Spleen (tissue), 11 donors: ENCODE data around the gene SEC22C. TPM values are rescaled to one million over a fixed set of nuclear protein-coding genes. Genes with fewer than 3 reads are reported as not detected.
"Not testable (repeated sequence)": the region's sequence is repeated elsewhere in the genome, so short reads cannot be mapped to it uniquely, and the experiment has no call there.

Source experiments
- DNase-seq: peaks from one replicate; pipeline ENCODE4 v3.0.0-alpha.2; 2020
- H3K27ac ChIP-seq, 8 donors: fragments of 200-600 bp; sonication (generic) in 7 of 8; 1 replicate in 4 of 8; 2 replicates in 4 of 8; pipeline versions ENCODE4 v1.5.0 to v1.8.0; 2016 to 2021; ENCODE audit warnings: inconsistent platforms in 4 of 8, mild to moderate bottlenecking in 4 of 8, moderate library complexity in 1 of 8
- H3K27me3 ChIP-seq, 7 donors: fragments of 200-600 bp; sonication (generic) in 6 of 7; replicated peaks in 1 of 7; 1 replicate in 4 of 7; 2 replicates in 3 of 7; pipeline versions ENCODE4 v1.5.0 to v1.8.0; 2016 to 2021; ENCODE audit warnings: inconsistent platforms in 3 of 7, mild to moderate bottlenecking in 1 of 7
- H3K36me3 ChIP-seq, 6 donors: fragments of 200-600 bp; sonication (generic) in 5 of 6; 1 replicate in 4 of 6; 2 replicates in 2 of 6; pipeline versions ENCODE4 v1.5.0 to v1.8.0; 2016 to 2021; ENCODE audit warnings: inconsistent platforms in 2 of 6
- H3K4me1 ChIP-seq, 6 donors: fragments of 200-600 bp; sonication (generic) in 5 of 6; 1 replicate in 3 of 6; 2 replicates in 3 of 6; pipeline versions ENCODE4 v1.5.0 to v1.8.0; 2016 to 2021; ENCODE audit warnings: inconsistent platforms in 3 of 6
- H3K4me3 ChIP-seq, 8 donors: fragments of 200-600 bp; sonication (generic) in 7 of 8; 1 replicate in 4 of 8; 2 replicates in 4 of 8; pipeline versions ENCODE4 v1.5.0 to v1.8.0; 2016 to 2021; ENCODE audit warnings: inconsistent platforms in 4 of 8, mild to moderate bottlenecking in 4 of 8, moderate library complexity in 2 of 8
- H3K9me3 ChIP-seq, 8 donors: fragments of 200-600 bp; sonication (generic) in 7 of 8; 1 replicate in 4 of 8; 2 replicates in 4 of 8; pipeline versions ENCODE4 v1.5.0 to v1.8.0; 2016 to 2021; ENCODE audit warnings: inconsistent platforms in 4 of 8
- CTCF ChIP-seq, 11 experiments: fragments of 200-600 bp in 7 of 11; fragments of 450-650 bp in 4 of 11; sonication (generic) in 4 of 11; IDR thresholded peaks in 8 of 11; conservative IDR thresholded peaks in 3 of 11; 1 replicate in 7 of 11; 2 replicates in 4 of 11; pipeline versions ENCODE4 v1.4.0 to v1.8.0; 2016 to 2021; ENCODE audit warnings: antibody characterized with exemption in 11 of 11, inconsistent platforms in 4 of 11, mild to moderate bottlenecking in 1 of 11
- POLR2A ChIP-seq, 3 donors: fragments of 450-650 bp; IDR thresholded peaks; one replicate each; pipeline ENCODE4 v1.5.1; 2017; ENCODE audit warnings: antibody characterized with exemption in 3 of 3, mild to moderate bottlenecking in 1 of 3
- POLR2AphosphoS5 ChIP-seq, 3 donors: sonication (generic); formaldehyde crosslinking; IDR thresholded peaks; one replicate each; pipeline ENCODE4 v1.5.1; 2017; ENCODE audit warnings: antibody characterized with exemption in 3 of 3
- WGBS, 5 donors: extraction: QIAGEN DNeasy Blood & Tissue Kit in 3 of 5; methylation state at CpG; one replicate each; pipeline versions ENCODE4 v1.1.5 to v1.1.7; 2013 to 2018; 5-methylcytosine and 5-hydroxymethylcytosine counted together
- intact Hi-C: fragments of 100-400 bp; cut with DNase I; formaldehyde crosslinking; loops from one replicate; pipeline ENCODE4 v1.15.0; 2023; ENCODE audit warnings: low total_unique reads
- polyA plus RNA-seq, 3 donors: library from polyadenylated mRNA; stranded (reverse); fragments of 200-250 nt; gene quantifications; one replicate each; pipeline ENCODE4 v1.2.1, GENCODE V29; 2013
- total RNA-seq, 7 donors: library from RNA; depleted of rRNA in 3 of 7; stranded (reverse); fragments of >200 nt in 3 of 7; fragmentation: NEBNext Ultra II Directional in 4 of 7; extraction: Animal tissue kit (Norgen Biotek cat#: 25700) in 4 of 7; gene quantifications; one replicate each; pipeline versions ENCODE4 v1.1.0 to v1.2.1, GENCODE V29; 2016 to 2021
- donor health status: healthy with polysubstance abuse.
- donor health status: DM: no; HTN: no; CAD: no; lungs with moderate emphysema.
- donor health status: DM: no; HTN: no; CAD: no.
- donor health status: Bipolar disorder and iron deficiency.
- donor health status: healthy.
- donor health status: DM: no; HTN: no; CAD: no.
- donor health status: DM: yes; HTN: yes; CAD: no.

Gene SEC22C
- total and polyA plus RNA-seq, 10 donors, result 13.5 to 58.2 (median 37.8) TPM

- Histone ChIP-seq H3K36me3 (peaks cover 0 to 10% (median 0%) of the 10 kb centered on the region in 6 donors), H3K4me3 (peak overlapping the region; percentile 57 to 99 (median 85)), H3K27me3 (no peaks in the 10 kb centered on the region), H3K27ac (peak overlapping the region; percentile 71 to 94 (median 89)), H3K4me1 (peaks cover 13 to 35% (median 28%) of the 10 kb centered on the region in 6 donors), H3K9me3 (no peaks in the 10 kb centered on the region)
- TF ChIP-seq CTCF (IDR thresholded peaks at IDR 0.05 in 8 of 11, conservative IDR thresholded peaks at IDR 0.05 in 3 of 11), result peak in 1 of 11 experiments; percentile 0
- no peak for TF ChIP-seq POLR2A (IDR thresholded peaks at IDR 0.05)
- intact Hi-C loops, result no loop called here
- 0 to 4% (median 0%) methylated on average over 3 of the region's 3 CpGs for WGBS, 5 donors
- no peak for DNase-seq
Measured at GRCh38 chr3:42582474-42583070, 805 bp upstream of the SEC22C start.

- TF ChIP-seq POLR2A (IDR thresholded peaks at IDR 0.05) (no peak), CTCF (IDR thresholded peaks at IDR 0.05 in 8 of 11, conservative IDR thresholded peaks at IDR 0.05 in 3 of 11) (no peak), POLR2AphosphoS5 (IDR thresholded peaks at IDR 0.05) (no peak)
- intact Hi-C loops, result no loop called here
- Histone ChIP-seq H3K27me3 (no peaks in the 10 kb centered on the region), H3K27ac (peak overlapping the region; percentile 71 to 94 (median 89)), H3K4me1 (peaks cover 13 to 35% (median 28%) of the 10 kb centered on the region in 6 donors), H3K4me3 (peak overlapping the region; percentile 57 to 99 (median 85)), H3K36me3 (peaks cover 0 to 10% (median 0%) of the 10 kb centered on the region in 6 donors), H3K9me3 (no peaks in the 10 kb centered on the region)
- WGBS, 5 donors, result 0 to 2% (median 1%) methylated on average over 11 of the region's 11 CpGs
- no peak for DNase-seq
Measured at GRCh38 chr3:42581400-42581708, 413 bp downstream of the SEC22C start.

GRCh38 chr3:42579346-42579745, 2.4 kb downstream of the SEC22C start:
- DNase-seq, H3K4me3 ChIP-seq, H3K27me3 ChIP-seq, H3K27ac ChIP-seq: not testable (repeated sequence)
- WGBS, 5 donors, result 95 to 99% (median 99%) methylated on average over 4 of the region's 4 CpGs
- intact Hi-C loops, result loop anchor here (10.0 kb wide), 1 partner anchor 165 kb away; no protein-coding TSS in a partner anchor
- Histone ChIP-seq H3K36me3 (peaks cover 0 to 24% (median 4%) of the 10 kb centered on the region in 6 donors), H3K4me1 (peaks cover 13 to 35% (median 28%) of the 10 kb centered on the region in 6 donors), H3K9me3 (peaks cover 0 to 16% (median 14%) of the 10 kb centered on the region in 8 donors)

GRCh38 chr3:42578054-42578453, 3.7 kb downstream of the SEC22C start:
- TF ChIP-seq POLR2A (IDR thresholded peaks at IDR 0.05) (no peak), POLR2AphosphoS5 (IDR thresholded peaks at IDR 0.05) (no peak), CTCF (IDR thresholded peaks at IDR 0.05 in 8 of 11, conservative IDR thresholded peaks at IDR 0.05 in 3 of 11) (no peak)
- Histone ChIP-seq H3K9me3 (peaks cover 0 to 27% (median 22%) of the 10 kb centered on the region in 8 donors), H3K27ac (no peak overlapping the region), H3K36me3 (peaks cover 0 to 37% (median 14%) of the 10 kb centered on the region in 6 donors), H3K27me3 (no peaks in the 10 kb centered on the region), H3K4me3 (no peak overlapping the region), H3K4me1 (peaks cover 13 to 33% (median 27%) of the 10 kb centered on the region in 6 donors)
- WGBS, 5 donors, result 94 to 98% (median 96%) methylated on average over 4 of the region's 4 CpGs
- no peak for DNase-seq
- intact Hi-C loops, result loop anchor here (10.0 kb wide), 1 partner anchor 167 kb away; no protein-coding TSS in a partner anchor
